ENCODE measurements around the gene KBTBD13.
"Not testable (repeated sequence)": the region's sequence is repeated elsewhere in the genome, so short reads cannot be mapped to it uniquely, and the experiment has no call there.

The KBTBD13 gene

GRCh38 chr15:65076486-65077290 lies at the start of gene KBTBD13:
KBTBD13 (plus strand) TSS chr15:65076746; CDS start chr15:65076816, 70 bp downstream.
- DNase-seq (ENCODE audit: low read depth in 2 of 2): no peak

DNA sequence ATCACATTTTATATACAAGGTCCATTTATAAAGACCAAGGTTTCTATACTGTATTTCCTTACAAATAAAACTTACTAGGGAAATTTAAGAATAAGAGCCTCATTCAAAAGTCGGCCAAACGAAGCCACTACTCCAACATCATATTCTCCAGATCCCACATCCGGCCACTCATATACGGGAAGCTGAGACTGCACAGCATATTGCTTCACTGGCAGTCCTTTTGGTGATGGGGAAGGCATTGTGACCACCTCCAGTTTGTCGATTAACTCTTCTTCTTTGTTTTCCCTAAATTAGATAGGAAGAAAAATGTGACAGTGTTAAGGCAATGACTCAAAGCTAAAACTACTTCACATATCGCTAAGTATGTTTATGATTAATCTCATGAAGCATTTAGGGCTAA lies 49.8 kb upstream of the KBTBD13 start:
- no peak for DNase-seq (ENCODE audit: low read depth in 2 of 2)

DNA sequence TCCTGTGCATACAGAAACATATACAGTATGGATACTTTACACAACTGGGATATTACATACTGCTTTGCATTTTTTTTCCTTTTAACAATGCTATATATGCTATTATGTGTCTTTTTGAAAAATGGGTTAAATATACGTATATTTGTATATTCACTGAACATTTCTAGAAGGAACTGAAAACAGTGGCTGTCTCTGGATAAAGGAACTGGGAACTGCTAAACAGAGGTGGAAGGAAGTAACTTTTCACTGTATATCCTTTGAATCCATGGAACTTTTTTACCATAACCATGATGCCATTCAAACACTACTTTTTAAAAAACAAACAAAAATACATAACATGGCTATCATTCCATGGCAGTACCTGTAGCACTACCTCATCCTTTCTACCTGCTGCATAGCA lies 49.0 kb upstream of the KBTBD13 start:
- no peak for DNase-seq (ENCODE audit: low read depth in 2 of 2)

GRCh38 chr15:65028338-65028737 lies 48.2 kb upstream of the KBTBD13 start:
- DNase-seq (ENCODE audit: low read depth in 2 of 2): no peak

DNA sequence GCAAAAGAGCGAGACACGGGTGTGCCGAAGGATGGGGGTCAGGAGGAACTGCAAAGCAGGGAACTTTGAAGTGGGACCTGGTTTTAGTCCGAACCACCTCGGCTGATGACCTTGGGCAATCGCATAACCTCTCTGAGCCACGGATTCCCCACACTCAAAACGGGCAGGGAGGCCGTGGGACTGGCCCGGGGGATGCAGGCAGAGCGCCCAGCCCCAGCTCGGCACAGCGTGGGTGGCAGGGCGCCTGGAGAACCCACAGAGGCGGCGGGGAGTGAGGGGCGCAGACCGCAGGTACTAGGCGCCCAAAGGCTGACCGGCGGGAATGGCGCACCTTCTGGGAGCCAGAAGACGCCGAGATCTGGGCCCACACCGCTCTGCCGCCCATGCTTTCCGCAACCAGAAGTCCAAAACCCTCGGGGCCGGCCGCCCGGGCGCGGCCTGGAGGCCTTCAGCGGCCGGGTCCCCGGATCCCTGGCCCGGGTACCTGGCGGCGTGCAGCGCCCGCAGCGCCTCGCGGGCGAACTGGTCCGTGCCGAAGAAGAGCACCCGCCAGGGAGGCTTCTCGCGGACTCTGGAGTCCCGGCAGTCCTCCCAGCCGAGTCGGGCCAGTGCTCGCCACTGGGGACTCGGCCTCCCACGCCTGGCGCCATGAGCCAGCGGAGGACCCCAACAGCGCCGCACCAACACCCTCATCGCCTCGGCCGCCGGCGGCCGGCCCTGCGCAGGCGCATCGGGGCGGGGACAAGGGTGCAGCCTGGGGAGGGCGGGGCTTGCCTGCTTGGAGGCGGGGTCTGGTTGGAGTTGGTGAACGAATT lies 47.4 kb upstream of the KBTBD13 start, which contains the start of gene MTFMT:
Gene MTFMT (minus strand): TSS at position 719 of the 815 bp plus-strand sequence. CDS start 26 bp downstream, at position 693.
- peak; percentile 96 for DNase-seq (ENCODE audit: low read depth in 2 of 2)

DNA sequence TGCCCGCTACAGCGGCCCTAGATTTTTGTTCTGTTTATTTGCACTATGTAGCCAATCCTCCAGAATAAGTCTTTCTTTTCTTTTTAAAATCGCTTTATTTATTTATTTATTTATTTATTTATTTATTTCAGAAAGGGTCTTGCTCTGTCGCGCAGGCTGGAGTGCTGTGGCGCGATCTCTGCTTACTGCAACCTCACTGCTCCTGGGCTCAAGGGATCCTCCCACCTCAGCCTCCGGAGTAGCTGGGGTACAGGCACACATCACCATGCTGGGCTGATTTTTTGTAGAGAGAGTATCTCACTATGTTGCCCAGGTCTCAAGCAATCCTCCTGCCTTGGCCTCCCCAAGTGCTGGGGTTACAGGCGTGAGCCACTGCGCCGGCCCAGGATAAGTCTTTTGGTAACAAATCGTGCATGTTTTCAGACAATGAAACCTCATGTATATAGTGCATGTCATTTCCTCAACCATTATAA lies 46.8 kb upstream of the KBTBD13 start:
- DNase-seq (ENCODE audit: low read depth in 2 of 2): no peak

GRCh38 chr15:65032801-65033537 lies 43.6 kb upstream of the KBTBD13 start:
- DNase-seq (ENCODE audit: low read depth in 2 of 2): peak in 1 of 2 donors; percentile 21

DNA sequence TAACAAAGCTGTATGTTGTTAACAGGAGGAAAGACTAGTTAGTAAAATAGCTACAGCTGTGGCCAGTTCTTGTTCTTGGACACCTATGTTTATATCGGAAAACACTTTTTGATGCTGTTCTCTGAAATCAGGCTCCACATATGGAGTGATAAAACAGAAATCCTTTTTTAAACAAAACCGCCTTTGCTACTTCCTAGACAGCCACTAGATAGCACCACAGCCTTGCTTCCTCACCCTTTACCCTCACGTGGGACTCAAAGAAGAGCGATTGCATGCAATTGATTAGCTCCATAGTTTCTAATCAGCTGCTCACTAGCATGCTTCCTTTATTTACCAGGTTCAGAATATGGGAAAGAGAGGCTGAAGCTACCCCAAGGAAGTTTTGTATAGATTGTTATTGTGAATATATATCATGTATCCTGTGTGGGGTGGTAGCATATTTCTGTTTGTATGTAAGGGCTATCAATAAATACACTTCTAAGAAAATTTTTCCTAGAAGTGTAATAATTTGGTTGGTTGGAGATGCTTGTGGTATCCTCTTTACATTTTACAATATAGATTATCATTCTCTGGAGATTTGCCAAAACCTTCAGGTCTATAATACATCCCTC lies 42.8 kb upstream of the KBTBD13 start:
- no peak for DNase-seq (ENCODE audit: low read depth in 2 of 2)

GRCh38 chr15:65034719-65035118 lies 41.8 kb upstream of the KBTBD13 start:
- DNase-seq (ENCODE audit: low read depth in 2 of 2): no peak

- DNase-seq (ENCODE audit: low read depth in 2 of 2): no peak
Observed at GRCh38 chr15:65037309-65037708, 39.2 kb upstream of the KBTBD13 start.

- no peak for DNase-seq (ENCODE audit: low read depth in 2 of 2)
Observed at GRCh38 chr15:65038428-65038827, 38.1 kb upstream of the KBTBD13 start.

- DNase-seq (ENCODE audit: low read depth in 2 of 2): no peak
Observed at GRCh38 chr15:65038836-65039235, 37.7 kb upstream of the KBTBD13 start.

- no peak for DNase-seq (ENCODE audit: low read depth in 2 of 2)
Observed at GRCh38 chr15:65040461-65040860, 36.1 kb upstream of the KBTBD13 start.

DNA sequence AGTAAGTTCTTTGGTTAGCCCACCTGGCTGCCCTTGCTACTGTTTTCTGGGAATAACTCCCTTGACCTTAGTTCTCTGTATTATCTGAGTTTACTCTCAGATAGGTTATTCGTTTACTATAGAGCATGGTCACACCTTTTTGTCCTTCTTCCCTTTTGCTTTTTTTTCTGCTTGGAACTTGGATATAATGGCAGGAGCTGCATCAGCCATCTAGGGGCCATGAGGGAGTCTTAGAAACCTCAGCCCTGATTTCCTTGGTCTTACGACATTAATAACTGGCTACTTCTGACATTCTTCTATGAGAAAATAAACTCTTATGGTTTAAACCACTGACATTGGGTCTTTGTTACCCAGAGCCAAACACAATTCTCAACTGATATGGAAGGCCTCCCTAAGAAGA lies 34.8 kb upstream of the KBTBD13 start:
- DNase-seq (ENCODE audit: low read depth in 2 of 2): no peak

- no peak for DNase-seq (ENCODE audit: low read depth in 2 of 2)
Observed at GRCh38 chr15:65042776-65043327, 33.7 kb upstream of the KBTBD13 start.

DNA sequence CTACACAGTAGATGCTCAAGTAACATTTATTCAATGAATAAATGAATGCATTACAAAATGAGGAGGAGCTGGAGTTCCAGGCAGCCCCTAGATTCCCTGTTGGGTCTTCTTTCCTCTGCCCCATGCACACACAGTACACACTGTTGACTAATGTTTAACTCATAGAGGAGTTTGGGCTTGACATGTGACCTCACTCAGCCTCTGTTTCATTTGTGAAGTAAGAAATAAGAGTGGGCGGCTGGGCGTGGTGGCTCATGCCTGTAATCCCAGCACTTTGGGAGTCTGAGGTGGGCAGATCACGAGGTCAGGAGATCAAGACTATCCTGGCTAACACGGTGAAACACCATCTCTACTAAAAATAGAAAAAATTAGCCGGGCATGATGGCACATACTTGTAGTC lies 32.3 kb upstream of the KBTBD13 start:
- DNase-seq (ENCODE audit: low read depth in 2 of 2): not testable (repeated sequence)

DNA sequence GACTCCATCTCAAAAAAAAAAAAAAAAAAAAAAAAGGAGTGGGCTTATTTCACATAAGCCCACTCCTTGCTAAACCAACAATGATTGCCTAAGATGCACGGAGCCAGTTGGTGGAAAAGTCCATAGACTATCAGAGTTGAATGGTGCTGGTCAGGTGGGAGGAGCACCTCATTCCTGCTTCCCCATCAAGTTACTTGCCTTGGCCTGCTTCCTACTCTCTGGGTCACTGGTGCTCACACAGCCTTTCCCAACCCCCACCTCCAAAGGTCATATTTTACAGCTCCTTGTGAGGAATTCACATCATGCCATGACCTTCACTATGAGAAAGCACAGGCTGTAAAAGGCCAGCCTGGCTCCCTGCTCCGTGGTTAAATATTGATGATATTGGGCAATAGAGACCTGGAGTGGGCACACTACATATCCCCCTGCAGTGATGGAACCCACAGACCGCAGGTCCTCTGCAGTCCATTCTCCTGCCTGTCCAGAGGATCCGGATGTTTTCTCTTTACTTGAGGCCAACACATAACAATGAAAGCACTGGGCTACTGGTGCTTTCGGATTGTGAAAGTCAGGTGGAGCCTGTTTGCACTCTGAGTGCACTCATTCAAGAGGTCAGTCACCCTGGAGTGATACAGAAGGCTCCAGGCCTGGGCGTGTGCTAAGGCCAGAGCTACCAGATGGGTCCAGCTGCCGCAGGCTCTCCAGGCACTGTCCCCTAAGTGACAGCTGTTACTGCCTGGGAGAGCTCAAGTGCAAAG lies 31.6 kb upstream of the KBTBD13 start, which contains the start of gene SLC51B:
Gene SLC51B (plus strand): TSS at position 664 of the 758 bp plus-strand sequence. CDS start 4,618 bp downstream, outside the sequence.
- DNase-seq (ENCODE audit: low read depth in 2 of 2): no peak

DNA sequence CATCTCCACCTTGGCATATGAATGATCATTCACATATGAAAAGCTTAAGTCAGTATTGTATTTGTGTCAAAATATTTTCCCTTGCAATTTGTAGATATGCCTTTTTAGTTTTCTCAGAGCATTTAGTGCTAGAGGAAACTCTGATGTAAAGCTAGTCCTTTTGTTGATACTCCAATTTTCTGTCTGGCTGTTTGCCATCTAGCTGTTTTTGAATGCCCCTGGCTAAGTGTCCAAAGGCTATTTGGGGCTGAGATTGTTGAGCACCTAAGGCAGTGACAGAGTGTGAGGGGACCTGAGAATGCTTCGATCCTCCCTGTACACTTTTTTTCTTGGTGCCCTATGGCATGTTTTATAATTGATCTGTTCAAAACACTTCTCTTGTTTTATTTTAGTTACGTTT lies 28.3 kb upstream of the KBTBD13 start:
- DNase-seq (ENCODE audit: low read depth in 2 of 2): no peak

DNA sequence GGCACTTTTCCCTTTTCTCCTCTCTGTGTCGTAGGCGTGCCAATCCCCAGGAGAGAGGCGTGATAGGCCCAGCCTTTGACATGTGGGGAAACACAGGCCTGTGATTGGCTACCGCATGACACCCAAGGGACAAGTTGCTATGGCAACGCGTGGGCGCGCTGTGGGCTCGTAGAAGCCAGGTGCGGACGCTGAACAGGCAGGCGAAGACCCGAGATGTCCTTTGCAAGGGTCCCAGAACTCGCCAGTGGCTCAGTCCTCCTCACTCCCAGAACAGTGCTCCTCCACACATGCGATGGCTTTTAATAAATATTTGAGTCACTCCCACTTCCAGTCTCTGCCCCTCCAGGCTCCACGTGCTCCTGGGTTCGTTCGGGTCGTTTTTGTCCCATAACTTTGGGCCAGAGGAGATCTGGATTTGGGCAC lies 27.1 kb upstream of the KBTBD13 start:
- DNase-seq (ENCODE audit: low read depth in 2 of 2): peak; percentile 82 to 86

DNA sequence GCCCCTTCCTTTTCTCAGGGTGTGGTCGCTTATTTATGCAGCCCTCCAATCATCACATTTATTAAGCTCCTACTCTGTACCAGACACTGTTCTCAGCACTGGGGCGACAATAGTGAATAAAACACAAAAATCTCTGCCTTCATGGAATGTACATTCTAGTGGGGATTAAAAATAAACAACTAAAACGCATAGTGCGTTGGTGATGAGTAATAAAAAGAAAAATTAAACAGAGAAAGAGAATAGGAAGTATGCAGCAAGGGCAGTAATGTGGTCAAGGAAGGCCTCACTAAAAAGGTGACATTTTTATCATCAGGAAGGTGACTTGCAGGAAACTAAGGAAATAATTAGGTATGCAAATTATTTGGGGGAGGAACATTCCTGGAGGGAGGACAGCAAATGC lies 26.3 kb upstream of the KBTBD13 start:
- no peak for DNase-seq (ENCODE audit: low read depth in 2 of 2)

Data from stimulated activated CD8-positive, alpha-beta memory T cell treated with anti-CD3 and anti-CD28 coated beads, Interleukin-2, amount 100 ng/mL, for 48 hours (primary cell).